ENCODE measurements around the gene ANTXRL. TPM values are rescaled to one million over a fixed set of nuclear protein-coding genes. Genes with fewer than 3 reads are reported as not detected.
"Not testable (repeated sequence)": the region's sequence is repeated elsewhere in the genome, so short reads cannot be mapped to it uniquely, and the experiment has no call there.

ANTXRL gene
- total RNA-seq, 4 donors from 2014 or later: not detected

GRCh38 chr10:46330894-46331293, 44.1 kb downstream of the ANTXRL start:
- H3K4me1 ChIP-seq: no peaks in the 10 kb centered on the region
- ATAC-seq: no peak
- in situ Hi-C loops (cut with MboI; ENCODE audit: low sequenced_read_pairs in 4 of 4): no loop called here

GRCh38 chr10:46365484-46365883, 78.7 kb downstream of the ANTXRL start:
- H3K4me3 ChIP-seq; intact Hi-C loops (cut with DNase I; ENCODE audit: low total_unique reads); H3K27ac ChIP-seq; H3K36me3 ChIP-seq; H3K27me3 ChIP-seq; in situ Hi-C loops (cut with MboI; ENCODE audit: low sequenced_read_pairs in 4 of 4); H3K4me1 ChIP-seq; ATAC-seq; DNase-seq; H3K9me3 ChIP-seq: not testable (repeated sequence)

More at GRCh38 chr10:46330894-46331293, 44.1 kb downstream of the ANTXRL start:
- Histone ChIP-seq H3K4me3 (no peak overlapping the region), H3K9me3 (no peaks in the 10 kb centered on the region), H3K27ac (no peak overlapping the region), H3K36me3 (no peaks in the 10 kb centered on the region), H3K27me3 (no peaks in the 10 kb centered on the region)
- intact Hi-C loops (cut with DNase I; ENCODE audit: low total_unique reads): no loop called here
- no peak for TF ChIP-seq CTCF (IDR thresholded peaks at IDR 0.05 in 4 of 5, conservative IDR thresholded peaks at IDR 0.05 in 1 of 5)
- no peak for TF ChIP-seq POLR2A (IDR thresholded peaks at IDR 0.05)
- DNase-seq: no peak

GRCh38 chr10:46367209-46367608, 80.4 kb downstream of the ANTXRL start:
- H3K4me1 ChIP-seq; H3K27me3 ChIP-seq; H3K9me3 ChIP-seq; H3K4me3 ChIP-seq; in situ Hi-C loops (cut with MboI; ENCODE audit: low sequenced_read_pairs in 4 of 4); H3K36me3 ChIP-seq; H3K27ac ChIP-seq; intact Hi-C loops (cut with DNase I; ENCODE audit: low total_unique reads); ATAC-seq; DNase-seq: not testable (repeated sequence)

- H3K36me3 ChIP-seq; H3K27me3 ChIP-seq; H3K4me3 ChIP-seq; H3K9me3 ChIP-seq; ATAC-seq; intact Hi-C loops (cut with DNase I; ENCODE audit: low total_unique reads); in situ Hi-C loops (cut with MboI; ENCODE audit: low sequenced_read_pairs in 4 of 4); DNase-seq; H3K4me1 ChIP-seq; H3K27ac ChIP-seq: not testable (repeated sequence)
Measured at GRCh38 chr10:46367666-46368240, 81.0 kb downstream of the ANTXRL start.

- in situ Hi-C loops (cut with MboI; ENCODE audit: low sequenced_read_pairs in 4 of 4); DNase-seq; H3K27ac ChIP-seq; H3K36me3 ChIP-seq; H3K27me3 ChIP-seq; H3K4me1 ChIP-seq; H3K4me3 ChIP-seq; ATAC-seq; H3K9me3 ChIP-seq; intact Hi-C loops (cut with DNase I; ENCODE audit: low total_unique reads): not testable (repeated sequence)
Measured at GRCh38 chr10:46368956-46369355, 82.2 kb downstream of the ANTXRL start.

GRCh38 chr10:46374410-46374809, 87.6 kb downstream of the ANTXRL start:
- in situ Hi-C loops (cut with MboI; ENCODE audit: low sequenced_read_pairs in 4 of 4); H3K27ac ChIP-seq; H3K36me3 ChIP-seq; H3K4me1 ChIP-seq; H3K27me3 ChIP-seq; intact Hi-C loops (cut with DNase I; ENCODE audit: low total_unique reads); H3K4me3 ChIP-seq; DNase-seq; H3K9me3 ChIP-seq; ATAC-seq: not testable (repeated sequence)

GRCh38 chr10:46375406-46375805, 88.6 kb downstream of the ANTXRL start, which contains the start of gene ANXA8L1:
TSS of gene ANXA8L1 (plus strand) at chr10:46375776. CDS start at chr10:46375852, 76 bp downstream.
- H3K27me3 ChIP-seq; H3K36me3 ChIP-seq; in situ Hi-C loops (cut with MboI; ENCODE audit: low sequenced_read_pairs in 4 of 4); H3K27ac ChIP-seq; H3K4me3 ChIP-seq; ATAC-seq; DNase-seq; H3K9me3 ChIP-seq; H3K4me1 ChIP-seq; intact Hi-C loops (cut with DNase I; ENCODE audit: low total_unique reads): not testable (repeated sequence)

GRCh38 chr10:46377022-46377421, 90.2 kb downstream of the ANTXRL start:
- H3K36me3 ChIP-seq; H3K27me3 ChIP-seq; H3K9me3 ChIP-seq; intact Hi-C loops (cut with DNase I; ENCODE audit: low total_unique reads); H3K27ac ChIP-seq; DNase-seq; H3K4me1 ChIP-seq; ATAC-seq; H3K4me3 ChIP-seq; in situ Hi-C loops (cut with MboI; ENCODE audit: low sequenced_read_pairs in 4 of 4): not testable (repeated sequence)

GRCh38 chr10:46377651-46378050, 90.9 kb downstream of the ANTXRL start:
- H3K4me3 ChIP-seq; H3K9me3 ChIP-seq; H3K27ac ChIP-seq; ATAC-seq; H3K36me3 ChIP-seq; intact Hi-C loops (cut with DNase I; ENCODE audit: low total_unique reads); H3K27me3 ChIP-seq; DNase-seq; H3K4me1 ChIP-seq; in situ Hi-C loops (cut with MboI; ENCODE audit: low sequenced_read_pairs in 4 of 4): not testable (repeated sequence)

GRCh38 chr10:46378108-46378507, 91.3 kb downstream of the ANTXRL start:
- H3K9me3 ChIP-seq; H3K4me1 ChIP-seq; DNase-seq; in situ Hi-C loops (cut with MboI; ENCODE audit: low sequenced_read_pairs in 4 of 4); H3K36me3 ChIP-seq; ATAC-seq; H3K27me3 ChIP-seq; intact Hi-C loops (cut with DNase I; ENCODE audit: low total_unique reads); H3K4me3 ChIP-seq; H3K27ac ChIP-seq: not testable (repeated sequence)

- H3K4me1 ChIP-seq; DNase-seq; H3K9me3 ChIP-seq; ATAC-seq; H3K27me3 ChIP-seq; in situ Hi-C loops (cut with MboI; ENCODE audit: low sequenced_read_pairs in 4 of 4); H3K27ac ChIP-seq; H3K36me3 ChIP-seq; intact Hi-C loops (cut with DNase I; ENCODE audit: low total_unique reads); H3K4me3 ChIP-seq: not testable (repeated sequence)
Measured at GRCh38 chr10:46379233-46379848, 92.5 kb downstream of the ANTXRL start.
